K562 (cell line): ENCODE data around the gene CCDC136. TPM values are rescaled to one million over a fixed set of nuclear protein-coding genes. Genes with fewer than 3 reads are reported as not detected.

Source experiments
- ATF6 ChIP-seq: sonication (generic); formaldehyde crosslinking; IDR thresholded peaks from 2 replicates; pipeline ENCODE4 v1.4.0; 2020; ENCODE audit warnings: mild to moderate bottlenecking, missing genetic modification reagents
- ETS2 ChIP-seq: IDR thresholded peaks from 2 replicates; pipeline ENCODE4 v1.6.1; 2016; ENCODE audit warnings: borderline replicate concordance, missing genetic modification characterization, mild to moderate bottlenecking, moderate library complexity, missing compliant biosample characterization; ENCODE audit not compliant: poor library complexity, severe bottlenecking
- FOS ChIP-seq: IDR thresholded peaks from 3 replicates; pipeline ENCODE4 v1.6.1; 2011; ENCODE audit not compliant: insufficient read length; ENCODE audit errors: extremely low read depth
- HMG20B ChIP-seq: fragments of 250-450 bp; sonication (Bioruptor Pico); IDR thresholded peaks from 2 replicates; pipeline ENCODE4 v1.5.0; 2021; ENCODE audit warnings: mild to moderate bottlenecking
- RHOXF2B ChIP-seq: fragments of 250-450 bp; sonication (Bioruptor Pico); conservative IDR thresholded peaks from 2 replicates; pipeline ENCODE4 v1.5.1; 2021
- TARDBP ChIP-seq: fragments of 450-650 bp; IDR thresholded peaks from 2 replicates; pipeline ENCODE4 v1.6.1; 2016
- ZNF407 ChIP-seq: fragments of 450-650 bp; IDR thresholded peaks from 2 replicates; pipeline ENCODE4 v1.6.1; 2016; ENCODE audit warnings: low read depth
- polyA plus RNA-seq, 8 experiments: library from polyadenylated mRNA; depleted of rRNA in 4 of 8; stranded (reverse) in 5 of 8; unstranded in 3 of 8; fragments of >200 nt; fragmentation: Nextera tagmentation in 2 of 8; fragmentation: Illumina TruSeq in 1 of 8; extraction: Ambion mirVana in 2 of 8; extraction: Trizol in 1 of 8; gene quantifications; 2 replicates each; pipeline versions ENCODE4 v1.2.1 to v1.2.3, GENCODE V29; 2011 to 2014; ENCODE audit warnings: inconsistent platforms in 1 of 8, missing spikeins in 1 of 8
- total RNA-seq, 7 experiments: library from RNA; depleted of rRNA in 6 of 7; stranded (reverse); fragments of >200 nt in 6 of 7; fragmentation: Illumina TruSeq in 2 of 7; extraction: Trizol in 2 of 7; gene quantifications; 2 replicates each; pipeline versions ENCODE4 v1.2.1 to v1.2.3, GENCODE V29; 2011 to 2021; ENCODE audit warnings: low replicate concordance in 1 of 7
- TF ChIP-seq, protein P1 (sequence below): fragments of 450-650 bp; formaldehyde crosslinking; IDR thresholded peaks from 2 replicates; pipeline ENCODE4 v1.4.0; 2020; ENCODE audit warnings: mild to moderate bottlenecking, moderate library complexity
- TF ChIP-seq, protein P2 (sequence below), 2 experiments: fragments of 450-650 bp; IDR thresholded peaks; 2 replicates each; pipeline ENCODE4 v1.6.1; 2016
- TF ChIP-seq, protein P3 (sequence below), 2 experiments: IDR thresholded peaks; 2 replicates each; pipeline ENCODE4 v1.6.1; 2012; ENCODE audit warnings: improper control_type of control experiment in 2 of 2, low read depth in 2 of 2, low read length in 2 of 2, borderline replicate concordance in 1 of 2

The CCDC136 gene
- total and polyA plus RNA-seq, 9 of the 15 experiments (the other 6 are each of a cell fraction or from before 2014, with no cell fraction given) = 2.4 to 40.8 (median 26.5) TPM

- TF ChIP-seq ZNF407 (no peak), ETS2 (tag) (no peak), RHOXF2B (CRISPR knock-in tag) (no peak), TARDBP (no peak; the same call in 1 of the 2 replicates), ATF6 (no peak), FOS (no peak), HMG20B (CRISPR knock-in tag) (peak; percentile 49; the same call in 1 of the 2 replicates)
- TF ChIP-seq, protein P1, sequence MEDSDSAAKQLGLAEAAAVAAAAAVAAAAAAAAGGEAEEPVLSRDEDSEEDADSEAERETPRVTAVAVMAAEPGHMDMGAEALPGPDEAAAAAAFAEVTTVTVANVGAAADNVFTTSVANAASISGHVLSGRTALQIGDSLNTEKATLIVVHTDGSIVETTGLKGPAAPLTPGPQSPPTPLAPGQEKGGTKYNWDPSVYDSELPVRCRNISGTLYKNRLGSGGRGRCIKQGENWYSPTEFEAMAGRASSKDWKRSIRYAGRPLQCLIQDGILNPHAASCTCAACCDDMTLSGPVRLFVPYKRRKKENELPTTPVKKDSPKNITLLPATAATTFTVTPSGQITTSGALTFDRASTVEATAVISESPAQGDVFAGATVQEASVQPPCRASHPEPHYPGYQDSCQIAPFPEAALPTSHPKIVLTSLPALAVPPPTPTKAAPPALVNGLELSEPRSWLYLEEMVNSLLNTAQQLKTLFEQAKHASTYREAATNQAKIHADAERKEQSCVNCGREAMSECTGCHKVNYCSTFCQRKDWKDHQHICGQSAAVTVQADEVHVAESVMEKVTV (CRISPR knock-in tag) = no peak
- TF ChIP-seq, protein P2, sequence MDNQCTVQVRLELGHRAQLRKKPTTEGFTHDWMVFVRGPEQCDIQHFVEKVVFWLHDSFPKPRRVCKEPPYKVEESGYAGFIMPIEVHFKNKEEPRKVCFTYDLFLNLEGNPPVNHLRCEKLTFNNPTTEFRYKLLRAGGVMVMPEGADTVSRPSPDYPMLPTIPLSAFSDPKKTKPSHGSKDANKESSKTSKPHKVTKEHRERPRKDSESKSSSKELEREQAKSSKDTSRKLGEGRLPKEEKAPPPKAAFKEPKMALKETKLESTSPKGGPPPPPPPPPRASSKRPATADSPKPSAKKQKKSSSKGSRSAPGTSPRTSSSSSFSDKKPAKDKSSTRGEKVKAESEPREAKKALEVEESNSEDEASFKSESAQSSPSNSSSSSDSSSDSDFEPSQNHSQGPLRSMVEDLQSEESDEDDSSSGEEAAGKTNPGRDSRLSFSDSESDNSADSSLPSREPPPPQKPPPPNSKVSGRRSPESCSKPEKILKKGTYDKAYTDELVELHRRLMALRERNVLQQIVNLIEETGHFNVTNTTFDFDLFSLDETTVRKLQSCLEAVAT (IDR thresholded peaks at IDR 0.05) = peak; percentile 56 to 68; a peak in 3 of 4 replicates
- TF ChIP-seq, protein P3, sequence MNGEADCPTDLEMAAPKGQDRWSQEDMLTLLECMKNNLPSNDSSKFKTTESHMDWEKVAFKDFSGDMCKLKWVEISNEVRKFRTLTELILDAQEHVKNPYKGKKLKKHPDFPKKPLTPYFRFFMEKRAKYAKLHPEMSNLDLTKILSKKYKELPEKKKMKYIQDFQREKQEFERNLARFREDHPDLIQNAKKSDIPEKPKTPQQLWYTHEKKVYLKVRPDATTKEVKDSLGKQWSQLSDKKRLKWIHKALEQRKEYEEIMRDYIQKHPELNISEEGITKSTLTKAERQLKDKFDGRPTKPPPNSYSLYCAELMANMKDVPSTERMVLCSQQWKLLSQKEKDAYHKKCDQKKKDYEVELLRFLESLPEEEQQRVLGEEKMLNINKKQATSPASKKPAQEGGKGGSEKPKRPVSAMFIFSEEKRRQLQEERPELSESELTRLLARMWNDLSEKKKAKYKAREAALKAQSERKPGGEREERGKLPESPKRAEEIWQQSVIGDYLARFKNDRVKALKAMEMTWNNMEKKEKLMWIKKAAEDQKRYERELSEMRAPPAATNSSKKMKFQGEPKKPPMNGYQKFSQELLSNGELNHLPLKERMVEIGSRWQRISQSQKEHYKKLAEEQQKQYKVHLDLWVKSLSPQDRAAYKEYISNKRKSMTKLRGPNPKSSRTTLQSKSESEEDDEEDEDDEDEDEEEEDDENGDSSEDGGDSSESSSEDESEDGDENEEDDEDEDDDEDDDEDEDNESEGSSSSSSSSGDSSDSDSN (IDR thresholded peaks at IDR 0.05; ENCODE audit: borderline replicate concordance in 1 of 2, low read depth in 2 of 2, low read length in 2 of 2) = peak in 1 of 2 experiments; percentile 66; a peak in 3 of 4 replicates
Observed at GRCh38 chr7:128831178-128831993, 39.6 kb downstream of the CCDC136 start (continued).
